GM12873 (cell line): ENCODE measurements around the gene TXNDC15.

ENCODE experiments used
- TF ChIP-seq, protein P1 (sequence below): IDR thresholded peaks from 2 replicates; pipeline ENCODE4 v1.5.1; 2012; ENCODE audit warnings: low read depth, mild to moderate bottlenecking, moderate library complexity, low read length, control low read depth; ENCODE audit not compliant: insufficient read depth; ENCODE audit errors: missing control alignments

TXNDC15 gene

DNA sequence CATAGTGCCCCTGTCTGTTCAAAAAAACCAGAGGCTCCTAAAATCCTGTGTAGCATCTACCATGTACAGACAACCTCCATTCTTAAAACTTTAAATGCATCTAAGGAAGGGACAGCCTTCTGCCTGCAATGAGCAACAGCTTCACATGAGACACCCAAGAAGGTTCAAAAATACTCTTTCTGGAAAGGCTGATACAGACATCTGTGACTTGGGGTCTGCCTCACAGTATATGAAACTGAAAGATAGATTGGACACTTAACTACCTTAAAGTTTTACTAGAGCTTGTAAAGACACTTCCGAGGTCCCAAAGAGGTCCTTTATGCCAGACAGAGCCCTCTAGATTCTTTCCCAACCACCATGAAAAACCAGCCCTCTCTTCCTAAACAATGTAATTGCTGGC, 65.3 kb downstream of the TXNDC15 start:
- TF ChIP-seq, protein P1, sequence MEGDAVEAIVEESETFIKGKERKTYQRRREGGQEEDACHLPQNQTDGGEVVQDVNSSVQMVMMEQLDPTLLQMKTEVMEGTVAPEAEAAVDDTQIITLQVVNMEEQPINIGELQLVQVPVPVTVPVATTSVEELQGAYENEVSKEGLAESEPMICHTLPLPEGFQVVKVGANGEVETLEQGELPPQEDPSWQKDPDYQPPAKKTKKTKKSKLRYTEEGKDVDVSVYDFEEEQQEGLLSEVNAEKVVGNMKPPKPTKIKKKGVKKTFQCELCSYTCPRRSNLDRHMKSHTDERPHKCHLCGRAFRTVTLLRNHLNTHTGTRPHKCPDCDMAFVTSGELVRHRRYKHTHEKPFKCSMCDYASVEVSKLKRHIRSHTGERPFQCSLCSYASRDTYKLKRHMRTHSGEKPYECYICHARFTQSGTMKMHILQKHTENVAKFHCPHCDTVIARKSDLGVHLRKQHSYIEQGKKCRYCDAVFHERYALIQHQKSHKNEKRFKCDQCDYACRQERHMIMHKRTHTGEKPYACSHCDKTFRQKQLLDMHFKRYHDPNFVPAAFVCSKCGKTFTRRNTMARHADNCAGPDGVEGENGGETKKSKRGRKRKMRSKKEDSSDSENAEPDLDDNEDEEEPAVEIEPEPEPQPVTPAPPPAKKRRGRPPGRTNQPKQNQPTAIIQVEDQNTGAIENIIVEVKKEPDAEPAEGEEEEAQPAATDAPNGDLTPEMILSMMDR, result no peak

DNA sequence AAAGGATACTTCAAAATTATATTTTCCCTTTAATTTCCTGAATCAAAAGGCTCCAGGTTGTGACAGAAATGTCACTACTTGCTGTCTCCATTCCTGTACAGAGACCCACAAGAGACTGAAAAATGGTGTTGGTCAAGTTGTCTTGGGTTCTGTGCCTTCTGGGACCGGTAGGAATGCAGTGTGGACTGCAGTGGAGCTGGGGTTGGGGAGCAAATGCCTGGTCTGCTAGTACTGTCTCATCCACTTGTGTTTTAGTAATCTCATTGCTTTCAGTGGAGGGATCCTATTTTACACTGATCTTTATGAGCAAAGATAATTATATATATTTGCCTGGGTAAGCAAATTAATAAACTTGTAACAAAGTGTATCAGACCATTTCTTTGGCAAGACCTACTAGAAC, 69.4 kb downstream of the TXNDC15 start:
- TF ChIP-seq, protein P1, result no peak

DNA sequence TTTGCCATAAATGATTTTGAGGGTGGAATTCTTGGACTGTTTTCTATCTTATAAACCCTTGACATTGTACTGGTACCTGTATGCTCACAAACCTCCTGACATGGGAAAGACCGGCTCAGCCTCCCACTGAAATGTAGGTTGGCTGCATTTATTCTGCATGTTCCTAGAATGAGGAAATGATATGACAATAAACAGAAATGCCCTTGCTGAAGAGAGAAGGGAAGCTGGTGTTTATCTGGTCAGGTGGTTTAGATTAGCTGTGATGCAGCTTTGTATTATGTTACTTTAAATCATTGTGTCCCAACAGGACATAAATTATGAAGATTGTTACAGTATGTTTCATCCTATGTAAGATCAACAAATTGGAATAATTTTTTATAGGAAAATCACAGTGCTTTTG, 70.5 kb downstream of the TXNDC15 start:
- TF ChIP-seq, protein P1, result no peak

DNA sequence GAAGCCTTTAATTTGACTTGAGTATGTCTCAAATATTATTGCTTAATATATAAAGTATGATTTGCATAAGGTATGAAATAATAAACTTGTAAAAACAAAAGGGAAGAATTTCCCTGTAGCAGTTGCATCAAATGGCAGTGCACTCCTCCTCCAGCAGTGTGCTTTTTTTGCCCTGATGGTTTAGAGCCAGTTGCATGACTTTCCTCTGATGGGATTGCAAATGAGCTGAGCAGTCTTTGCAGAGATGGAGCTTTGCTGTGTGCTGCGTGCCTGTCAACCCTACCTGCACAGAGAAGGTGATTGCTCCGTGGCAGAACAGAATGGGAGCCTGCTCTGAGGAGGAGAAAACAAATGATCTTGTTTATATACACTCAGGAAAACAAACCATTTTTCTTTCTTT, 70.9 kb downstream of the TXNDC15 start:
- TF ChIP-seq, protein P1, result no peak

DNA sequence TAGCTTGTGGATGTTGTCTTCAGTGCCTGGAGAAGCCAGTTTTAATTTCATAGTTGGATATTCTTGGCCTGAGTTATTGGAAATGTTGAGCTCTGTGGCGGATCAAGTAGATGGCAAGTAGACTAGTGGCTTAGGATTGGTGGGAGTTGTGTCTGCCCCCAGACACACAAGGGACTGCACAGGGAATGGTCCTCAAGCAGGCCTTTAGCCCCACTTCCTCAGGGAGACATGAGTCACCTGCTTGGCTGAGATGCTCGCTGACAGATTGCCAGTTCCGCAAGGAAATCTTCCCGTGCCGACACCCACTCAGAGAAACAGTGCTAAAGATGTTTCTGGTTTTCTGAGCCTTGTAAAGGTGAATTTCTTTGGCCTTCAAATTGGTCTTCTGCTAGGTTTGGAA, 74.7 kb downstream of the TXNDC15 start:
- TF ChIP-seq, protein P1, result no peak

DNA sequence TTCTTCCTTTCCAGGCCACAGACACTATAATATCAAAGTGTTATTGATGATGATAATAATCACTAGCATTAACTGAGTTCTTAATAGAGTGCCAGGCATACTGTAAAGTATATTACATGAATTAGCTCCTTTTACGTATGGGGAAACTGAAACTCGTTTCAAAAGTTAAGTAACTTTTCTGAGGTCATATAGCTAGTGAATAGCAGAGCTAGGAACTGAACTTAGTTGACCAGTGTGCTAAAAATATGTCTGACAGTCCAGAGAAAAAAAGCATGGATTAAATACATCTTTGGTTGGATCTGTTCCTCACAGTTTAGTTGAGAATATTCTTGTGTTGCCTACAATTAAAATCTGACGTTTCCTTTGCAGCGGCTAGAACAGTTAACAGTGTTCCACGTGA, 75.1 kb downstream of the TXNDC15 start:
- TF ChIP-seq, protein P1, result no peak
